D721Med (cell line): Measurements from ENCODE around the gene RNF227.
"Not testable (repeated sequence)": the region's sequence is repeated elsewhere in the genome, so short reads cannot be mapped to it uniquely, and the experiment has no call there.

ENCODE experiments used
- DNase-seq: peaks from one replicate; pipeline ENCODE4 v3.0.0; 2011; ENCODE audit warnings: low spot score; ENCODE audit not compliant: insufficient read length
- FAIRE-seq: peaks from 2 replicates; lab custom pipeline; 2011; peaks lifted over from hg19 to GRCh38; lab: Jason Lieb, UNC
- TF ChIP-seq, protein P1 (sequence below): IDR thresholded peaks from 2 replicates; pipeline ENCODE4 v1.5.1; 2012; ENCODE audit warnings: mild to moderate bottlenecking, control low read depth; ENCODE audit not compliant: insufficient read depth; ENCODE audit errors: missing control alignments

RNF227 gene

DNA sequence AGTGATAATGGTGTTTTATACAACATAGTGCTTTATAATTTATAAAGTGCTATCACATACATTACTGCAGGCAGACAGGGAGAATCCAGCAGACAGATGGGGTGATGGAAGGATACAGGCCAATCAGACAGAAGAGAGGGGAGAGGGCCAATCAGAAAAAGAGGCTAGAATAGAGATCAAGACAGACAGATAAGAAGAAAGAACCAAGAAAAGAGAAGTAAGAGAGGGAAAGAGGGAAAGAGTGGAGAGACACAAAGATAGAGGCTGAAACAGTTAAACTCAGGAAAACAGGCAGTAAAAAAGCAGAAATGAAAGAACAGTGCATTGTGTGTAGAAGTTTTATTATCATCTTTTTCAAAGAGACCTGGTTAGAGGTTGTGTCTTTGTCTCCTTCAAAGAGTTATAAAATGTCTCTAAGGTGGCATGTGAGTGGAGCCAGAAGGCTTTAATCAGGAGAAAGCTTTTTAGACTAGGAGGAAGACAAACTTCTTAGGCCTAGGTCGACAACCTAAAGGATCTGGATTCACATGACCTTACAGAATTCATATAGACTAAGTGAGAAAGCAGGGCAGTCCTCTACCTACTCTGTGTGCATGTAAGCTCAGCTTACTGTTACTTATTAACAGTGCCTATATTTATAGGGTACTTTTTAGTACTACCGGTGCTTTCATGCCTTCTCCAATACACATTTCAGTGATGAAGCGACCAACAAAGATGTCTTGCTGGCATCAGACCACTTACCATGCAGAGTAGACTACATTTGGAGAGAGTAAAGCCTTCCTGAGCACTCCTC, 35.8 kb downstream of the RNF227 start:
- peak; percentile 53 for FAIRE-seq
- DNase-seq, result no peak

DNA sequence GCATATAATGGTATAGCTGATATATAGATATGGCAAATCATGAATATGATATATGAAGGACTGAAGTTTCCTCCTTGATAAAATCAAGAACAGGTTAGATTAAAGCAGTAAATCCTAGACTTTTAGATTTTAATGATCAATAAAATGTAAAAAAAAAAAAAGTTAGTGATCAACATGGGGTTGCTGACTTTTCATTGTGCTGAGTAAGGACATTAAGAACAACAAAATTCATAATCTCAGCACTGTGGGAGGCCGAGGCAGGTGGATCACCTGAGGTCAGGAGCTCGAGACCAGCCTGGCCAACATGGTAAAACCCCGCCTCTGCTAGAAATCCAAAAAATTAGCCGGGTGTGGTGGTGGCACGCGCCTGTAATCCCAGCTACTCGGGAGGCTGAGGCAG, 37.9 kb downstream of the RNF227 start:
- TF ChIP-seq, protein P1, sequence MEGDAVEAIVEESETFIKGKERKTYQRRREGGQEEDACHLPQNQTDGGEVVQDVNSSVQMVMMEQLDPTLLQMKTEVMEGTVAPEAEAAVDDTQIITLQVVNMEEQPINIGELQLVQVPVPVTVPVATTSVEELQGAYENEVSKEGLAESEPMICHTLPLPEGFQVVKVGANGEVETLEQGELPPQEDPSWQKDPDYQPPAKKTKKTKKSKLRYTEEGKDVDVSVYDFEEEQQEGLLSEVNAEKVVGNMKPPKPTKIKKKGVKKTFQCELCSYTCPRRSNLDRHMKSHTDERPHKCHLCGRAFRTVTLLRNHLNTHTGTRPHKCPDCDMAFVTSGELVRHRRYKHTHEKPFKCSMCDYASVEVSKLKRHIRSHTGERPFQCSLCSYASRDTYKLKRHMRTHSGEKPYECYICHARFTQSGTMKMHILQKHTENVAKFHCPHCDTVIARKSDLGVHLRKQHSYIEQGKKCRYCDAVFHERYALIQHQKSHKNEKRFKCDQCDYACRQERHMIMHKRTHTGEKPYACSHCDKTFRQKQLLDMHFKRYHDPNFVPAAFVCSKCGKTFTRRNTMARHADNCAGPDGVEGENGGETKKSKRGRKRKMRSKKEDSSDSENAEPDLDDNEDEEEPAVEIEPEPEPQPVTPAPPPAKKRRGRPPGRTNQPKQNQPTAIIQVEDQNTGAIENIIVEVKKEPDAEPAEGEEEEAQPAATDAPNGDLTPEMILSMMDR, result no peak
- no peak for FAIRE-seq

More for the DNA sequence above, 35.8 kb downstream of the RNF227 start:
- TF ChIP-seq, protein P1, result no peak

DNA sequence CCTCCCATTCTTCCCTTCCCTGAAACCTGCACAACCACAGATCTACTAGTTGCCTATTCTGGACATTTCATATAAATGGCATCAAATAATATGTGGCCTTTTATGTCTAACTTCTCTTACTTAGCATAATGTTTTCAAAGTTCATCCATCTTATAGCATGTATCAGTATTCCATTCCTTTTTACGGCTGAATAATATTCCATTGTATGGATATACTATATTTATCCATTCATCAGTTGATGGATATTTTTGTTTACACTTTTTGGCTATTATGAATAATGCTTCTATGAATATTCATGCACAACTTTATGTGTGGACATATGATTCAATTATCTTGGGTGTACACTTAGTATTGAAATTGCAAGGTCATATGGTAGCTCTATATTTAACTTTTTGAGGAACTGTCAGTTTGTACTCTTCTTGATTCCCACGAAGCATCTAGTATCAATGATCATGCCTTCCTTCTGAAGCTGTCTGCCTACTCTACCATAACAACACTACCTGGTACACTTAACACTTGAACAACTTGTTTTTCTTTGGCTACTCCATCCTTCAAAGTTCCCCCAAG, 40.2 kb downstream of the RNF227 start:
- no peak for FAIRE-seq

More for the DNA sequence above, 37.9 kb downstream of the RNF227 start:
- no peak for DNase-seq

DNA sequence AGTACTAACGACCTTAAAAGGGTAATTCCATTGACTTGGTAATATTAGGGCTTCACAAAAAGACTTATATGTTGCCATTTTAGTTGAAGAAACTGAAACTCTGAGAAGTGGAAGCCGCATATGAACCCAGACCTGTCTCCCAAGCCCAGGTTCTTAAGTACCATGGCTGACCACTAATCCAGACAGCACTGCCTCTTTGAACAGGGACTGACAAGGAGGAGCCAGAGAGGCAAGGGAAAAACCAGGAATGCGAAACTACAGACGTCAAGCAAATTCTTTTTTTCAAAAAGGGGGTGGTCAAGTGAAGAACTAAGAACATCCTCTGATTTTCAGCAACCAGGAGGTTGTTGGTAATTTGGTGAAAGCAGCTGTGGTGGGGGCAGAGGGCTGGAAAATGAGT, 43.0 kb downstream of the RNF227 start:
- DNase-seq (no peak), FAIRE-seq (no peak)
- TF ChIP-seq, protein P1, result no peak

More for the DNA sequence above, 40.2 kb downstream of the RNF227 start:
- TF ChIP-seq, protein P1, result no peak
- DNase-seq, result no peak

DNA sequence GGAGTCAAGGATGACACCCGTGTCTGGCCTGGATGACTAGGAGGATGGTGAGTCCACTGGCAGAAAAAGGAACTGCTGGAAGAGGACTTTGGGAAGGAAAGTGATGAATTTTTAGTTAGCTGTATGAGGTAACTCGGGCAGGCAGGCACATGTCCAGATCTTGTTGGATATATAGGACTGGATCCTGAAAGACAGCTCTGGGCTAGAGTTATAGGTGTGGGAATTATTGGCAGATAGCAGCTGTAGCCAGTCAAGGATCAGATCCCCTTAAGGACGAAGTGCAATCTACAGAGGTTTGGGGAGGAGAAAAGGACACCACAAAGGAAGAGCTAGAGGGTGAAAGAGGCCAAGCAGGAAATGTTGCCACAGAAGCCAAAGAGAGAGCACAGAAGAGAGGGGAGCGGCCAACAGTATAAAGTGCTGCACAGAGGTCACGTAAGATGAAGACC, 48.2 kb downstream of the RNF227 start:
- FAIRE-seq (no peak), DNase-seq (no peak)
- TF ChIP-seq, protein P1, result no peak

DNA sequence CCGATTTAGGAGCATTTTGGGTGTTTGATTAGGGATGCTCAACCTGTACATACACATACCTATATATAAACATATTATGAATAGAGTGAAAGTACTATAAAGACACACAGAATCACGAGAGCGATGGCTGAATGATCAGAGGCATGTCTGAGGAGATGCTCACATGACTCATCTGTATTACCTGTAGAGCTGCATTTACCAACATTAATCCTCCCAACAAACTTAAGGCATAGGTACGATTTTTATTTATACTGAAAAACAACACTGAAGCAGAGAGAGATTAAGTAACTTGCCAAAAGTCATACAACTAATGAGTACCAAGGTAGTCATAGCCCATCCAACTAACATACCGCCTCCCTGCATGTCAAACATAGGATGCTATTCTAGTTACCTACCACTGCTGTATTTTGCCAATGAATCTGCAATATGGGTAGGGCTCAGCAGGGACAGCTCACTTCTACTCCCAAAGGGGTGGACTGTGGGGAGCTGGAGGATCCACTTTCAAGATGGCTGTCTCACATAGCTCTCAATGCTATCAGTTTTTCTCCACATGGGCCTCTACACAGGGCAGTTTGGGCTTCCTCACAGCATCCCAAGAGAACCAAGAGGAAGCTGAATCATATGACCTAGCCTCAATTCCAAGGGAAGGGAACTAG, 51.0 kb downstream of the RNF227 start:
- DNase-seq, result no peak
- no peak for FAIRE-seq
- TF ChIP-seq, protein P1, result no peak

DNA sequence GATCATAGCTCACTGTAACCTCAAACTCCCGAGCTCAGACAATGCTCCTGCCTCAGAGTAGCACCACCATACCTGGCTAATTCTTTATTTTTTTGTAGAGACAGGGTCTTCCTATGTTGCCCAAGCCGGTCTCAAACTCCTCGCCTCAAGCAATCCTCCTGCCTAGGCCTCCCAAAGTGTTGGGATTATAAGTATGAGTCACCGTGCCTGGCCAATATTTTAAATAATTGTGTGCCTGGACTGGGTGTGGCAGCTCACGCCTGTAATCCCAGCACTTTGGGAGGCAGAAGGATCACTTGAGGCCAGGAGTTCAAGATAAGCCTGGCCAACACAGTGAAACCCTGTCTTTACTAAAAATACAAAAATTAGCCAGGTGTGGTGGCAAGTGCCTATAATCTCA, 51.7 kb downstream of the RNF227 start:
- DNase-seq, FAIRE-seq: not testable (repeated sequence)
